GM06990 (cell line): ENCODE results near the gene COLGALT1.
A peak's percentile ranks its signal among the peaks of the same experiment; 100 is the strongest.
"Not testable (repeated sequence)": the region's sequence is repeated elsewhere in the genome, so short reads cannot be mapped to it uniquely, and the experiment has no call there.

Source experiments
- DNase-seq: peaks from one replicate; pipeline ENCODE4 v3.0.0-alpha.2; 2011; ENCODE audit not compliant: insufficient read length; ENCODE audit errors: extremely low read depth
- H3K27me3 ChIP-seq: replicated peaks from 2 replicates; pipeline ENCODE4 v1.6.0; 2011; ENCODE audit warnings: low read length; ENCODE audit not compliant: control insufficient read depth, insufficient read depth
- H3K36me3 ChIP-seq: 2 replicates; pipeline ENCODE4 v1.5.1; 2011; ENCODE audit warnings: low read length; ENCODE audit not compliant: control insufficient read depth, insufficient read depth
- H3K4me3 ChIP-seq: replicated peaks from 2 replicates; pipeline ENCODE4 v1.5.1; 2011; ENCODE audit warnings: low read depth, mild to moderate bottlenecking, control low read depth, low read length
- CTCF ChIP-seq: IDR thresholded peaks from 2 replicates; pipeline ENCODE4 v1.5.1; 2011; ENCODE audit warnings: low read length, control low read depth, mild to moderate bottlenecking, inconsistent platforms; ENCODE audit not compliant: insufficient read depth, poor library complexity, severe bottlenecking

The COLGALT1 gene

GRCh38 chr19:17555480-17555928 lies at the start of gene COLGALT1:
Gene COLGALT1 (plus strand): TSS chr19:17555649. CDS start chr19:17555714, 65 bp downstream.
- peak within 1 kb of the TSS; percentile 96 for H3K4me3 ChIP-seq
- DNase-seq, result peak; percentile 97
- no peaks in the 10 kb centered on the region for H3K27me3 ChIP-seq
- TF ChIP-seq CTCF, result no peak
- peaks cover 12% of the 10 kb centered on the region for H3K36me3 ChIP-seq

GRCh38 chr19:17506745-17507144 lies 48.7 kb upstream of the COLGALT1 start:
- Histone ChIP-seq H3K27me3 (no peaks in the 10 kb centered on the region), H3K4me3 (no peak overlapping the region), H3K36me3 (peaks cover 3% of the 10 kb centered on the region)
- no peak for DNase-seq
- no peak for TF ChIP-seq CTCF

GRCh38 chr19:17508558-17508933 lies 46.9 kb upstream of the COLGALT1 start:
- H3K27me3 ChIP-seq, H3K36me3 ChIP-seq, H3K4me3 ChIP-seq, DNase-seq: not testable (repeated sequence)

GRCh38 chr19:17510220-17510993 lies 45.0 kb upstream of the COLGALT1 start:
- no peak for TF ChIP-seq CTCF
- DNase-seq, result no peak
- peak overlapping the region; percentile 96 for H3K4me3 ChIP-seq
- peaks cover 5% of the 10 kb centered on the region for H3K36me3 ChIP-seq
- H3K27me3 ChIP-seq, result no peaks in the 10 kb centered on the region

- peak; percentile 43 for TF ChIP-seq CTCF
- Histone ChIP-seq H3K36me3 (peaks cover 7% of the 10 kb centered on the region), H3K4me3 (peak overlapping the region; percentile 96), H3K27me3 (no peaks in the 10 kb centered on the region)
- DNase-seq, result peak; percentile 94
Measured at GRCh38 chr19:17511724-17512573, 43.5 kb upstream of the COLGALT1 start.

- no peak for DNase-seq
- Histone ChIP-seq H3K36me3 (peaks cover 12% of the 10 kb centered on the region), H3K4me3 (peak overlapping the region; percentile 96), H3K27me3 (no peaks in the 10 kb centered on the region)
- no peak for TF ChIP-seq CTCF
Measured at GRCh38 chr19:17512574-17512939, 42.9 kb upstream of the COLGALT1 start.
